Limb (tissue), 2 donors: ENCODE results near the gene LONRF2.

Experiments used
- DNase-seq, 2 donors: peaks; one replicate each; pipeline ENCODE4 v3.0.0-alpha.2; 2016; ENCODE audit errors: extremely low spot score in 2 of 2

LONRF2 gene

GRCh38 chr2:100276716-100277115, 45.6 kb downstream of the LONRF2 start:
- DNase-seq: no peak

GRCh38 chr2:100275200-100275589, 47.1 kb downstream of the LONRF2 start:
- no peak for DNase-seq

- no peak for DNase-seq
Observed at GRCh38 chr2:100274566-100275199, 47.6 kb downstream of the LONRF2 start.

- DNase-seq: no peak
Observed at GRCh38 chr2:100274076-100274475, 48.2 kb downstream of the LONRF2 start.

GRCh38 chr2:100273387-100273786, 48.9 kb downstream of the LONRF2 start:
- no peak for DNase-seq

GRCh38 chr2:100272841-100273329, 49.4 kb downstream of the LONRF2 start:
- DNase-seq: peak in 1 of 2 donors; percentile 44

- no peak for DNase-seq
Observed at GRCh38 chr2:100271210-100271609, 51.1 kb downstream of the LONRF2 start.

- DNase-seq: no peak
Observed at GRCh38 chr2:100270381-100271146, 51.7 kb downstream of the LONRF2 start.

- DNase-seq: no peak
Observed at GRCh38 chr2:100269889-100270288, 52.4 kb downstream of the LONRF2 start.

GRCh38 chr2:100268986-100269385, 53.3 kb downstream of the LONRF2 start:
- no peak for DNase-seq

GRCh38 chr2:100267751-100268150, 54.5 kb downstream of the LONRF2 start:
- no peak for DNase-seq

- no peak for DNase-seq
Observed at GRCh38 chr2:100266126-100266525, 56.2 kb downstream of the LONRF2 start.

- DNase-seq: no peak
Observed at GRCh38 chr2:100265226-100265625, 57.1 kb downstream of the LONRF2 start.

GRCh38 chr2:100264651-100265050, 57.6 kb downstream of the LONRF2 start:
- DNase-seq: no peak

- DNase-seq: no peak
Observed at GRCh38 chr2:100264121-100264520, 58.2 kb downstream of the LONRF2 start.

- peak; percentile 70 to 84 for DNase-seq
Observed at GRCh38 chr2:100262555-100263320, 59.6 kb downstream of the LONRF2 start.

GRCh38 chr2:100262046-100262445, 60.3 kb downstream of the LONRF2 start:
- DNase-seq: no peak

- peak; percentile 61 to 87 for DNase-seq
Observed at GRCh38 chr2:100260712-100261620, 61.3 kb downstream of the LONRF2 start.

- DNase-seq: no peak
Observed at GRCh38 chr2:100259106-100259505, 63.2 kb downstream of the LONRF2 start.

GRCh38 chr2:100257939-100258338, 64.4 kb downstream of the LONRF2 start:
- no peak for DNase-seq

- no peak for DNase-seq
Observed at GRCh38 chr2:100256849-100257248, 65.5 kb downstream of the LONRF2 start.
